GM18508 (cell line): Measurements from ENCODE around the gene DPH1.
"Not testable (repeated sequence)": the region's sequence is repeated elsewhere in the genome, so short reads cannot be mapped to it uniquely, and the experiment has no call there.

Experiments used
- ATAC-seq: cut with Tn5 transposase; IDR thresholded peaks from one replicate; pipeline ENCODE4 v1.9.1; 2021; ENCODE audit warnings: moderate number of reproducible peaks; ENCODE audit not compliant: insufficient read depth, unreplicated experiment

Gene DPH1

GRCh38 chr17:2029911-2030778 is at the start of gene DPH1:
Gene DPH1 (plus strand): TSS chr17:2030153. CDS start chr17:2030170, 17 bp downstream.
- no peak for ATAC-seq

- no peak for ATAC-seq
Observed at GRCh38 chr17:1980665-1981250, 49.2 kb upstream of the DPH1 start.

- not testable (repeated sequence) for ATAC-seq
Observed at GRCh38 chr17:1982793-1983366, 47.1 kb upstream of the DPH1 start.

GRCh38 chr17:1985093-1985492 is 44.9 kb upstream of the DPH1 start:
- no peak for ATAC-seq

GRCh38 chr17:1985686-1986085 is 44.3 kb upstream of the DPH1 start:
- no peak for ATAC-seq

- ATAC-seq, result no peak
Observed at GRCh38 chr17:1986783-1987451, 43.0 kb upstream of the DPH1 start.

GRCh38 chr17:1989135-1989534 is 40.8 kb upstream of the DPH1 start:
- ATAC-seq, result no peak

GRCh38 chr17:1992541-1992940 is 37.4 kb upstream of the DPH1 start:
- ATAC-seq, result no peak

GRCh38 chr17:1994707-1995106 is 35.2 kb upstream of the DPH1 start:
- ATAC-seq, result no peak

GRCh38 chr17:1995321-1995892 is 34.5 kb upstream of the DPH1 start:
- no peak for ATAC-seq

GRCh38 chr17:1995907-1996799 is 33.8 kb upstream of the DPH1 start:
- ATAC-seq, result no peak

- ATAC-seq, result no peak
Observed at GRCh38 chr17:1996800-1997288, 33.1 kb upstream of the DPH1 start.

GRCh38 chr17:1997289-1997926 is 32.5 kb upstream of the DPH1 start:
- no peak for ATAC-seq

GRCh38 chr17:1997927-1998742 is 31.8 kb upstream of the DPH1 start:
- ATAC-seq, result no peak

GRCh38 chr17:1999557-2000251 is 30.2 kb upstream of the DPH1 start:
- no peak for ATAC-seq

- no peak for ATAC-seq
Observed at GRCh38 chr17:2002767-2003329, 27.1 kb upstream of the DPH1 start.

- ATAC-seq, result no peak
Observed at GRCh38 chr17:2003525-2003924, 26.4 kb upstream of the DPH1 start.
